GM19395 (cell line): ENCODE results near the gene PLEKHG3.
"Not testable (repeated sequence)": the region's sequence is repeated elsewhere in the genome, so short reads cannot be mapped to it uniquely, and the experiment has no call there.

Experiments used
- ATAC-seq: cut with Tn5 transposase; IDR thresholded peaks from one replicate; pipeline ENCODE4 v1.9.1; 2021; ENCODE audit warnings: mild to moderate bottlenecking, moderate library complexity; ENCODE audit not compliant: unreplicated experiment

The PLEKHG3 gene

GRCh38 chr14:64686282-64686615 lies 18.0 kb upstream of the PLEKHG3 start:
- no peak for ATAC-seq

GRCh38 chr14:64688031-64688430 lies 16.2 kb upstream of the PLEKHG3 start:
- ATAC-seq, result no peak

GRCh38 chr14:64688811-64689281 lies 15.4 kb upstream of the PLEKHG3 start:
- ATAC-seq, result no peak

- ATAC-seq, result no peak
Observed at GRCh38 chr14:64689289-64689688, 14.9 kb upstream of the PLEKHG3 start.

- ATAC-seq, result not testable (repeated sequence)
Observed at GRCh38 chr14:64690607-64691006, 13.6 kb upstream of the PLEKHG3 start.

- no peak for ATAC-seq
Observed at GRCh38 chr14:64691376-64691775, 12.8 kb upstream of the PLEKHG3 start.

GRCh38 chr14:64692189-64692985 lies 11.8 kb upstream of the PLEKHG3 start:
- no peak for ATAC-seq

GRCh38 chr14:64692986-64693809 lies 11.0 kb upstream of the PLEKHG3 start:
- no peak for ATAC-seq

GRCh38 chr14:64693810-64694165 lies 10.4 kb upstream of the PLEKHG3 start:
- no peak for ATAC-seq

- ATAC-seq, result no peak
Observed at GRCh38 chr14:64695071-64695470, 9.2 kb upstream of the PLEKHG3 start.

- no peak for ATAC-seq
Observed at GRCh38 chr14:64696355-64696857, 7.8 kb upstream of the PLEKHG3 start.

- no peak for ATAC-seq
Observed at GRCh38 chr14:64698903-64699302, 5.3 kb upstream of the PLEKHG3 start.

- ATAC-seq, result no peak
Observed at GRCh38 chr14:64700290-64700689, 3.9 kb upstream of the PLEKHG3 start.

- no peak for ATAC-seq
Observed at GRCh38 chr14:64700894-64701293, 3.3 kb upstream of the PLEKHG3 start.

GRCh38 chr14:64701660-64702059 lies 2.6 kb upstream of the PLEKHG3 start:
- ATAC-seq, result no peak

- no peak for ATAC-seq
Observed at GRCh38 chr14:64702493-64703394, 1.5 kb upstream of the PLEKHG3 start.

GRCh38 chr14:64703395-64704142 lies 655 bp upstream of the PLEKHG3 start:
- no peak for ATAC-seq

GRCh38 chr14:64704743-64705380 lies 638 bp downstream of the PLEKHG3 start:
- ATAC-seq, result no peak

GRCh38 chr14:64705381-64706118 lies 1.3 kb downstream of the PLEKHG3 start:
- ATAC-seq, result no peak
